Spleen (tissue), 7 donors: ENCODE measurements around the gene PPME1.

Source experiments
- CTCF ChIP-seq, 11 experiments: fragments of 200-600 bp in 7 of 11; fragments of 450-650 bp in 4 of 11; sonication (generic) in 4 of 11; IDR thresholded peaks in 8 of 11; conservative IDR thresholded peaks in 3 of 11; 1 replicate in 7 of 11; 2 replicates in 4 of 11; pipeline versions ENCODE4 v1.4.0 to v1.8.0; 2016 to 2021; ENCODE audit warnings: antibody characterized with exemption in 11 of 11, inconsistent platforms in 4 of 11, mild to moderate bottlenecking in 1 of 11
- POLR2AphosphoS5 ChIP-seq, 3 donors: sonication (generic); formaldehyde crosslinking; IDR thresholded peaks; one replicate each; pipeline ENCODE4 v1.5.1; 2017; ENCODE audit warnings: antibody characterized with exemption in 3 of 3
- donor health status: DM: no; HTN: no; CAD: no; lungs with moderate emphysema.
- donor health status: DM: no; HTN: no; CAD: no.
- donor health status: DM: no; HTN: no; CAD: no.

GRCh38 chr11:74282421-74282820 is 111.3 kb downstream of the PPME1 start:
- TF ChIP-seq CTCF (IDR thresholded peaks at IDR 0.05 in 8 of 11, conservative IDR thresholded peaks at IDR 0.05 in 3 of 11) = no peak
- no peak for TF ChIP-seq POLR2AphosphoS5 (IDR thresholded peaks at IDR 0.05)
